ENCODE results near the gene RAD51B.

Gene RAD51B

DNA sequence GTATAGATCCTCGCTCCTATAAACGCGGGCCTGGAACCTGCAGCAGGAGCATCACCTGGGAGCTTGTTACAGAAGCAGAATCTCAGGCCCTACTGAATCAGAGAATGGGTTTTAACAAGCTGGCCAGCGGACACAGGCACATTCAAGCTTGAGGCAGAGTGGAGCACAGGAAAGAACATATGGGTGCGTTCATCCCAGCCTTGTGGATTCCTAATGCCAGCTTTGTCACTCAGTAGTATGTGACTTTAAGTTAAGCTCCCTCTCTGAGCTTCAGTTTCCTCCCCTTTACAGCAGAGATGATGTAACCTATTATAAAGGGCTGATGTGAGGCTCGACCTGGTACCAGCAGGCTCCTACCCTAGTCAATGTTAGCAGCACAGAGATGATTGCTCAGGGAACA lies 768.4 kb downstream of the RAD51B start:
- peak overlapping the region in 2 of 3 experiments; percentile 98 to 99 for H3K27ac Mint-ChIP-seq
- TF ChIP-seq, protein P1, sequence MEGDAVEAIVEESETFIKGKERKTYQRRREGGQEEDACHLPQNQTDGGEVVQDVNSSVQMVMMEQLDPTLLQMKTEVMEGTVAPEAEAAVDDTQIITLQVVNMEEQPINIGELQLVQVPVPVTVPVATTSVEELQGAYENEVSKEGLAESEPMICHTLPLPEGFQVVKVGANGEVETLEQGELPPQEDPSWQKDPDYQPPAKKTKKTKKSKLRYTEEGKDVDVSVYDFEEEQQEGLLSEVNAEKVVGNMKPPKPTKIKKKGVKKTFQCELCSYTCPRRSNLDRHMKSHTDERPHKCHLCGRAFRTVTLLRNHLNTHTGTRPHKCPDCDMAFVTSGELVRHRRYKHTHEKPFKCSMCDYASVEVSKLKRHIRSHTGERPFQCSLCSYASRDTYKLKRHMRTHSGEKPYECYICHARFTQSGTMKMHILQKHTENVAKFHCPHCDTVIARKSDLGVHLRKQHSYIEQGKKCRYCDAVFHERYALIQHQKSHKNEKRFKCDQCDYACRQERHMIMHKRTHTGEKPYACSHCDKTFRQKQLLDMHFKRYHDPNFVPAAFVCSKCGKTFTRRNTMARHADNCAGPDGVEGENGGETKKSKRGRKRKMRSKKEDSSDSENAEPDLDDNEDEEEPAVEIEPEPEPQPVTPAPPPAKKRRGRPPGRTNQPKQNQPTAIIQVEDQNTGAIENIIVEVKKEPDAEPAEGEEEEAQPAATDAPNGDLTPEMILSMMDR (IDR thresholded peaks at IDR 0.05; ENCODE audit: unreplicated experiment in 3 of 3), result no peak

DNA sequence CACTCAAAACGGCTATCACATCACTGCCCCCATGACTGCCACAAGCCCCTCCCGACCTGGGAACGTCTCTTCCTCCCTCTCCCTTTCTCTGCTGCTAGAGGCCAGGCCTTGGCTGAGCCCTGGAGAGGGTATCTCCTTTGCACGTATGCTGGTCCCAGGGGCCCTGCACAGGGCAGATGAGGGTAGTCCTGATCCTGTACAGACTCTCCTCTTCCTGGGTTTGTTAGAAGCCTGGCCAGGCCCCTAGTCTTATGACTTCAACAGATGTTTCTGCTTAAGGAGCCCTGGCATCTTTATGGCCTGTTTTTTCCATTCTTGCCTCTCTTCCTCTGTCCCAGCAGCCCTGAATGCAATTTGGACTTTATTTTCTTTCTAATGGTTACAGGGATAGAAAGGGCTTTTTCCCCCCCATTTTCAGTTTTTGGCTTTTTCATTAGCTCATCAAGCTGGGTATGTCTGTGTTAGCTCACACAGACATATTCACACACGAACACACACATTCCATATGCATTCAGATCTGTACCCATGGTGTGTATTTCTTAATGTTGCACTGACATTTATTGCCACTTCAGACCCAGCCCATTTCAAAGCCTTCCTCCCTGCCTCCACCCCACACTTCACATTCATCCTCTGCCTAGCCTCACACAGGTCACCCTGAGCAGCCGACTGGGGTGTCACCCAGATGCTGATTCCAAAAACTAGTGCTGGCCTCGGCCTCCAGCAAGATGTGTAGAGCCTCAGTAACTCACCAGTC lies 770.0 kb downstream of the RAD51B start:
- H3K4me3 Mint-ChIP-seq, result peak overlapping the region; percentile 13 to 28 (median 23)
- no peaks in the 10 kb centered on the region for H3K9me3 Mint-ChIP-seq
- H3K4me1 Mint-ChIP-seq, result peaks cover 94% of the 10 kb centered on the region
- H3K27me3 Mint-ChIP-seq (ENCODE audit: low read depth), result no peaks in the 10 kb centered on the region
- TF ChIP-seq, protein P1 (IDR thresholded peaks at IDR 0.05; ENCODE audit: unreplicated experiment in 3 of 3), result no peak
- H3K27ac Mint-ChIP-seq, result peak overlapping the region in 2 of 3 experiments; percentile 98 to 99
- no peaks in the 10 kb centered on the region for H3K36me3 Mint-ChIP-seq (ENCODE audit: low read depth)

More for the DNA sequence above, 768.4 kb downstream of the RAD51B start:
- peaks cover 86% of the 10 kb centered on the region for H3K4me1 Mint-ChIP-seq
- H3K36me3 Mint-ChIP-seq (ENCODE audit: low read depth), result no peaks in the 10 kb centered on the region
- H3K27me3 Mint-ChIP-seq (ENCODE audit: low read depth), result no peaks in the 10 kb centered on the region
- peak overlapping the region in 1 of 3 experiments; percentile 49 for H3K4me3 Mint-ChIP-seq
- no peaks in the 10 kb centered on the region for H3K9me3 Mint-ChIP-seq

DNA sequence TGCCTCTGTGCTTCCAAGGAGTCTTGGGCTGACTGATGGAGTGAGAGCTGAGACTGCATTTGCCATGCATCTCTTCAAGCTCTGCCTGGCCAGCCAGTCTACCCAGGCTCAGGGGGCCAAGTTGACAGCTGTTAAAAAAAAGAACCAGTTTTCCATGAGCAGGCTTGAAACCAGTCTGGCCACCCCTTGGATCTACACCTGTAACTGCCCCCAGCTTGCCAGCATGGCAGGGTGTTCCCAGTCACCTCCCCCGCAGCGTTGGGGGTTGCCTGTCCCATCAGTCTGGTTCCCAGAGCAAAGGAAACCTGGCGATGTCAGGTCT lies 770.6 kb downstream of the RAD51B start:
- no peaks in the 10 kb centered on the region for H3K27me3 Mint-ChIP-seq (ENCODE audit: low read depth)
- peak overlapping the region in 1 of 3 experiments; percentile 23 for H3K4me3 Mint-ChIP-seq
- H3K4me1 Mint-ChIP-seq, result peaks cover 95% of the 10 kb centered on the region
- TF ChIP-seq, protein P1 (IDR thresholded peaks at IDR 0.05; ENCODE audit: unreplicated experiment in 3 of 3), result no peak
- H3K36me3 Mint-ChIP-seq (ENCODE audit: low read depth), result no peaks in the 10 kb centered on the region
- H3K9me3 Mint-ChIP-seq, result no peaks in the 10 kb centered on the region
- H3K27ac Mint-ChIP-seq, result peak overlapping the region in 2 of 3 experiments; percentile 98 to 99

DNA sequence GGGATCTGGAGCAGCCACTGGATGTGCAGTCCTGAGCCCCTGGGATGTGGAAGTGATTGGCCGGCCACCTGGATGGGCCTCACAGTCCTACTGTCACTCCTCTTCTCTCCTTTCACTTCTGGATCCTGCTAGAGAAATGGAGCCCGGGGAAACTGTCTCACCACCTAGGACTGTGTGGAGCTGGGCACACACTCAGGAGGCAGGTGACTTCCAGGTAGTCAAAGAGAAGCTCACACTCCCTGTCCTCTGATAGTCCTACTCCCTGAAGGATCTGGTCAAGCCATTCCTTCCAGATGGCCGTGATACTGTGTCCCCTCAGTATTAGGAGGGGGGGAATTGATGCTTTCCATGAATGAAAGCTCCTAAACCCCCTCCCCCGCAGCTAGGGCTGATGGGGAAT lies 772.2 kb downstream of the RAD51B start:
- no peak overlapping the region for H3K4me3 Mint-ChIP-seq
- H3K9me3 Mint-ChIP-seq, result no peaks in the 10 kb centered on the region
- H3K27ac Mint-ChIP-seq, result peak overlapping the region in 2 of 3 experiments; percentile 98 to 99
- H3K27me3 Mint-ChIP-seq (ENCODE audit: low read depth), result no peaks in the 10 kb centered on the region
- H3K36me3 Mint-ChIP-seq (ENCODE audit: low read depth), result no peaks in the 10 kb centered on the region
- TF ChIP-seq, protein P1 (IDR thresholded peaks at IDR 0.05; ENCODE audit: unreplicated experiment in 3 of 3), result no peak
- peaks cover 98% of the 10 kb centered on the region for H3K4me1 Mint-ChIP-seq

DNA sequence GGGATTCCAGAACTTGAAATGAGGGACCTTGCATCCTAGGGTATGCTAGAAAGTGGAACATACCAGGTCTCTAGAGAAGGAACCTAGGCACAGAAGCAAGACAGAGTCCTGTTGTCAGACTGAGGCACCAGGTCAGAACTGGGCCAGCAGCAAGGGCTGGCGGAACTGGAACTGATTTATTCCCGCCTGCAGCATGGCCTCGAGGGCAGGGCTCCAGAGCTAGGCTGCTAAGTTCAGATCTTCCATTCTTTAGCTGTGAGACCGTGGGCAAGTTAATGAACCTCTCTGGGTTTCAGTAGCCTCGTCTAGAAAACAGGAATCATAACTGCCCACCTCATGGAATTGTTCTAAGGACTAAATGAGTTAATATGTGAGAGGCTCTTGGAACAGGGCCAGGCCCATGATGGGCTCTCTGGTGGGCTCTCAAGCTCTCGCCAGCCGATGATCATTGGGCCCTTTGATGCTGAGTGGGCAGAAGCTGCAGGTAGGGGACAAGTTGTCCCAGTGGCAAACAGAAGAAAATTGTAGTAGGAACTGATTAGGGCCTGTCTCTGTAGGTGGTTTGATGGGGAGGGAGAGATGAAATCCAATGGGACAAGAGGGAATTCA lies 773.5 kb downstream of the RAD51B start:
- no peaks in the 10 kb centered on the region for H3K27me3 Mint-ChIP-seq (ENCODE audit: low read depth)
- H3K9me3 Mint-ChIP-seq, result no peaks in the 10 kb centered on the region
- H3K4me1 Mint-ChIP-seq, result peaks cover 98% of the 10 kb centered on the region
- H3K36me3 Mint-ChIP-seq (ENCODE audit: low read depth), result no peaks in the 10 kb centered on the region
- H3K27ac Mint-ChIP-seq, result peak overlapping the region in 2 of 3 experiments; percentile 98 to 99
- peak overlapping the region in 1 of 3 experiments; percentile 36 for H3K4me3 Mint-ChIP-seq
- TF ChIP-seq, protein P1 (IDR thresholded peaks at IDR 0.05; ENCODE audit: unreplicated experiment in 3 of 3), result no peak

Measured in nephron (organoid).